Stomach (tissue), 4 donors: Measurements from ENCODE around the gene COMMD7.

Source experiments
- EP300 ChIP-seq: sonication (generic); formaldehyde crosslinking; IDR thresholded peaks from one replicate; pipeline ENCODE4 v1.6.1; 2017; ENCODE audit warnings: antibody characterized with exemption
- POLR2A ChIP-seq, 4 donors: fragments of 450-650 bp; IDR thresholded peaks; one replicate each; pipeline ENCODE4 v1.6.1; 2016; ENCODE audit warnings: antibody characterized with exemption in 4 of 4, control low read depth in 2 of 4, mild to moderate bottlenecking in 1 of 4, moderate library complexity in 1 of 4
- TF ChIP-seq, protein P1 (sequence below), 7 experiments: fragments of 450-650 bp in 4 of 7; fragments of 200-600 bp in 3 of 7; sonication (generic) in 3 of 7; IDR thresholded peaks; one replicate each; pipeline ENCODE4 v1.5.1; 2016 to 2019; ENCODE audit warnings: antibody characterized with exemption in 7 of 7, control low read depth in 2 of 7, mild to moderate bottlenecking in 1 of 7

DNA sequence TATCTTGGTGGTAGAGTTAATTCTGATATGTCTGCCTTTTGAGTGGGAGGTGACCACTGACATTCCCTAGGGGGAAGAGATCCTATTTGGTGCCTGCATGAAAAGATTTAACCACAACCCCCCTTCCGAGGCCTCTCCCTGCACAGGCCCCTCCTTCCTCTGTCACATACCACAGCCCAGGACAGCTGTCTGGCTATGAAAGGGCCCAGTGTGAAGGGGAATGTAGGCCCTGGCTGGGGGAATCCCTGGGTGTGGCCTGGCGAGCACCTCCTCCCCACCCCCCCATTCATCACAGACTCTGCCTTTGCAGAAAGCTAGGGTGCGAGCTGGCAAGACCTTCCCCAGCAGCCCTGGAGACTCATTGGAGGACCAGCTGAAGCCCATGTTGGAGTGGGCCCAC is 49.0 kb upstream of the COMMD7 start:
- TF ChIP-seq, protein P1, sequence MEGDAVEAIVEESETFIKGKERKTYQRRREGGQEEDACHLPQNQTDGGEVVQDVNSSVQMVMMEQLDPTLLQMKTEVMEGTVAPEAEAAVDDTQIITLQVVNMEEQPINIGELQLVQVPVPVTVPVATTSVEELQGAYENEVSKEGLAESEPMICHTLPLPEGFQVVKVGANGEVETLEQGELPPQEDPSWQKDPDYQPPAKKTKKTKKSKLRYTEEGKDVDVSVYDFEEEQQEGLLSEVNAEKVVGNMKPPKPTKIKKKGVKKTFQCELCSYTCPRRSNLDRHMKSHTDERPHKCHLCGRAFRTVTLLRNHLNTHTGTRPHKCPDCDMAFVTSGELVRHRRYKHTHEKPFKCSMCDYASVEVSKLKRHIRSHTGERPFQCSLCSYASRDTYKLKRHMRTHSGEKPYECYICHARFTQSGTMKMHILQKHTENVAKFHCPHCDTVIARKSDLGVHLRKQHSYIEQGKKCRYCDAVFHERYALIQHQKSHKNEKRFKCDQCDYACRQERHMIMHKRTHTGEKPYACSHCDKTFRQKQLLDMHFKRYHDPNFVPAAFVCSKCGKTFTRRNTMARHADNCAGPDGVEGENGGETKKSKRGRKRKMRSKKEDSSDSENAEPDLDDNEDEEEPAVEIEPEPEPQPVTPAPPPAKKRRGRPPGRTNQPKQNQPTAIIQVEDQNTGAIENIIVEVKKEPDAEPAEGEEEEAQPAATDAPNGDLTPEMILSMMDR (IDR thresholded peaks at IDR 0.05): no peak
- no peak for TF ChIP-seq POLR2A (IDR thresholded peaks at IDR 0.05)
- TF ChIP-seq EP300: no peak
